H1 (cell line): Measurements from ENCODE around the gene COL1A1. TPM values are rescaled to one million over a fixed set of nuclear protein-coding genes. Genes with fewer than 3 reads are reported as not detected.

ENCODE experiments used
- CTCF ChIA-PET: fragments of 300-600 bp; sonication (Branson Sonifier 250); formaldehyde crosslinking; loops from one replicate; lab custom pipeline; 2021; ENCODE audit not compliant: partially characterized antibody; lab: Charles Lee
- POLR2A ChIA-PET: fragments of 300-600 bp; sonication (Branson Sonifier 250); formaldehyde crosslinking; loops from one replicate; lab custom pipeline; 2021; ENCODE audit warnings: inconsistent platforms; ENCODE audit not compliant: partially characterized antibody; lab: Charles Lee
- DNase-seq, 2 experiments: peaks; one replicate each; pipeline versions ENCODE4 v3.0.0 to v3.0.0-alpha.2; 2010 to 2022; ENCODE audit warnings: low spot score in 2 of 2, low read depth in 1 of 2, mixed read lengths in 1 of 2
- FAIRE-seq: peaks from 2 replicates; lab custom pipeline; 2011; peaks lifted over from hg19 to GRCh38; lab: Jason Lieb, UNC
- H2AFZ ChIP-seq: 2 replicates; pipeline ENCODE4 v1.8.1; 2012; ENCODE audit warnings: low read length, inconsistent platforms
- H2AK5ac ChIP-seq: 2 replicates; pipeline ENCODE4 v1.6.1; 2013; ENCODE audit warnings: low read depth, low read length
- H2BK120ac ChIP-seq: replicated peaks from 2 replicates; pipeline ENCODE3; 2013; ENCODE audit warnings: low read depth, low read length, inconsistent platforms
- H2BK12ac ChIP-seq: 2 replicates; pipeline ENCODE4 v1.6.1; 2013; ENCODE audit warnings: low read depth, low read length
- H2BK15ac ChIP-seq: 2 replicates; pipeline ENCODE4 v1.6.1; 2013; ENCODE audit warnings: low read length
- H2BK20ac ChIP-seq: 2 replicates; pipeline ENCODE4 v1.6.1; 2013; ENCODE audit warnings: low read length
- H2BK5ac ChIP-seq: 2 replicates; pipeline ENCODE4 v1.6.1; 2013; ENCODE audit warnings: low read depth, low read length
- H3K14ac ChIP-seq: 2 replicates; pipeline ENCODE4 v1.6.1; 2013; ENCODE audit warnings: inconsistent platforms; ENCODE audit not compliant: insufficient read length
- H3K18ac ChIP-seq: 2 replicates; pipeline ENCODE4 v1.6.1; 2013; ENCODE audit warnings: low read length; ENCODE audit errors: extremely low read depth
- H3K23ac ChIP-seq: 2 replicates; pipeline ENCODE4 v1.6.1; 2013; ENCODE audit warnings: inconsistent platforms; ENCODE audit not compliant: insufficient read length
- H3K23me2 ChIP-seq: 2 replicates; pipeline ENCODE4 v1.6.1; 2013; ENCODE audit warnings: low read depth, low read length
- H3K27ac ChIP-seq: 2 replicates; pipeline ENCODE4 v1.6.1; 2011; ENCODE audit warnings: low read depth, low read length, inconsistent platforms
- H3K27me3 ChIP-seq, 4 experiments: replicated peaks in 1 of 4; 1 replicate in 1 of 4; 2 replicates in 3 of 4; pipeline versions ENCODE4 v1.6.1 to v1.8.1; 2011 to 2013; ENCODE audit warnings: low read length in 3 of 4, mild to moderate bottlenecking in 3 of 4, inconsistent platforms in 2 of 4, mixed read lengths in 2 of 4, moderate library complexity in 1 of 4; ENCODE audit not compliant: control insufficient read depth in 3 of 4, insufficient read depth in 3 of 4; ENCODE audit errors: extremely low read depth in 1 of 4
- H3K36me3 ChIP-seq, 4 experiments: 2 replicates each; pipeline versions ENCODE4 v1.6.1 to v1.8.1; 2011 to 2013; ENCODE audit warnings: mild to moderate bottlenecking in 4 of 4, low read length in 3 of 4, moderate library complexity in 2 of 4, control low read depth in 1 of 4, inconsistent platforms in 1 of 4; ENCODE audit not compliant: insufficient read depth in 4 of 4, control insufficient read depth in 2 of 4
- H3K4ac ChIP-seq: replicated peaks from 2 replicates; pipeline ENCODE3; 2013; ENCODE audit warnings: low read length, low read depth, mixed read lengths, inconsistent platforms; ENCODE audit not compliant: insufficient read length
- H3K4me1 ChIP-seq, 4 experiments: replicated peaks in 1 of 4; 1 replicate in 1 of 4; 2 replicates in 3 of 4; pipeline versions ENCODE4 v1.6.1 to v1.8.1; 2011 to 2013; ENCODE audit warnings: low read length in 3 of 4, inconsistent platforms in 2 of 4, mixed read lengths in 1 of 4; ENCODE audit not compliant: insufficient read depth in 4 of 4, control insufficient read depth in 3 of 4
- H3K4me2 ChIP-seq, 2 experiments: 2 replicates each; pipeline versions ENCODE4 v1.6.1 to v1.8.1; 2011 to 2013; ENCODE audit warnings: low read depth in 2 of 2, low read length in 2 of 2, control low read depth in 1 of 2, inconsistent platforms in 1 of 2, mild to moderate bottlenecking in 1 of 2; ENCODE audit not compliant: insufficient read depth in 1 of 2
- H3K4me3 ChIP-seq, 4 experiments: fragments of 200-600, 300-600 bp in 1 of 4; sonication (generic), shearing (Covaris generic), sonication (Bioruptor Twin) in 1 of 4; 2 replicates each; pipeline versions ENCODE4 v1.5.1 to v1.8.1; 2011 to 2016; ENCODE audit warnings: low read length in 4 of 4, low read depth in 3 of 4, control low read depth in 2 of 4, inconsistent platforms in 2 of 4, mild to moderate bottlenecking in 2 of 4, mixed read lengths in 1 of 4, moderate library complexity in 1 of 4; ENCODE audit not compliant: insufficient read depth in 2 of 4; ENCODE audit errors: extremely low read depth in 1 of 4
- H3K56ac ChIP-seq: replicated peaks from 2 replicates; pipeline ENCODE3; 2013; ENCODE audit warnings: low read depth, mild to moderate bottlenecking, mixed read lengths, low read length, inconsistent platforms; ENCODE audit not compliant: insufficient read length
- H3K79me1 ChIP-seq: 2 replicates; pipeline ENCODE4 v1.6.1; 2013; ENCODE audit warnings: low read depth, low read length, control low read depth
- H3K79me2 ChIP-seq, 2 experiments: 2 replicates each; pipeline versions ENCODE4 v1.6.1 to v1.8.1; 2012 to 2013; ENCODE audit warnings: low read length in 2 of 2, mild to moderate bottlenecking in 2 of 2, inconsistent platforms in 1 of 2; ENCODE audit not compliant: insufficient read depth in 2 of 2, control insufficient read depth in 1 of 2
- H3K9ac ChIP-seq, 4 experiments: replicated peaks in 1 of 4; 1 replicate in 1 of 4; 2 replicates in 3 of 4; pipeline versions ENCODE4 v1.6.1 to v1.8.1; 2011 to 2013; ENCODE audit warnings: low read depth in 3 of 4, low read length in 3 of 4, control low read depth in 2 of 4, mild to moderate bottlenecking in 2 of 4, moderate library complexity in 2 of 4, inconsistent platforms in 1 of 4; ENCODE audit errors: extremely low read depth in 1 of 4
- H3K9me3 ChIP-seq, 2 experiments: 2 replicates each; pipeline versions ENCODE4 v1.6.1 to v1.8.1; 2012 to 2013; ENCODE audit warnings: mild to moderate bottlenecking in 2 of 2, moderate library complexity in 2 of 2, control low read depth in 1 of 2, inconsistent platforms in 1 of 2, low read depth in 1 of 2, low read length in 1 of 2, mixed read lengths in 1 of 2; ENCODE audit not compliant: insufficient read depth in 2 of 2
- H4K20me1 ChIP-seq, 2 experiments: replicated peaks in 1 of 2; 2 replicates each; pipeline versions ENCODE3 to v1.8.1; 2011 to 2013; ENCODE audit warnings: inconsistent platforms in 2 of 2, low read length in 2 of 2, mild to moderate bottlenecking in 1 of 2; ENCODE audit not compliant: insufficient read depth in 2 of 2, control insufficient read depth in 1 of 2
- H4K5ac ChIP-seq: 2 replicates; pipeline ENCODE4 v1.6.1; 2013; ENCODE audit warnings: low read length, low read depth, mixed read lengths, inconsistent platforms; ENCODE audit not compliant: insufficient read length
- H4K8ac ChIP-seq: 2 replicates; pipeline ENCODE4 v1.8.0; 2013; ENCODE audit warnings: mild to moderate bottlenecking, moderate library complexity, low read length, inconsistent platforms; ENCODE audit not compliant: insufficient read depth; ENCODE audit errors: extremely low read depth
- H4K91ac ChIP-seq: replicated peaks from 2 replicates; pipeline ENCODE3; 2013; ENCODE audit warnings: low read length, mixed read lengths, inconsistent platforms; ENCODE audit not compliant: insufficient read length
- CHD2 ChIP-seq: IDR thresholded peaks from 2 replicates; pipeline ENCODE4 v1.6.1; 2012; ENCODE audit warnings: low read length, improper control_type of control experiment
- FOSL1 ChIP-seq: IDR thresholded peaks from 2 replicates; pipeline ENCODE4 v1.6.1; 2011; ENCODE audit warnings: mild to moderate bottlenecking, low read depth, low read length, moderate library complexity; ENCODE audit not compliant: insufficient read depth
- GTF2F1 ChIP-seq: IDR thresholded peaks from 2 replicates; pipeline ENCODE4 v1.6.1; 2012; ENCODE audit warnings: low read depth, low read length, improper control_type of control experiment, borderline replicate concordance
- HDAC6 ChIP-seq: IDR thresholded peaks from one replicate; pipeline ENCODE4 v1.7.1; 2012; ENCODE audit warnings: low read depth, mild to moderate bottlenecking, inconsistent platforms, low read length, moderate library complexity
- PHF8 ChIP-seq: fragments of 200-600 bp; sonication (generic); conservative IDR thresholded peaks from 2 replicates; pipeline ENCODE4 v1.7.1; 2012; ENCODE audit warnings: low read depth, mild to moderate bottlenecking, inconsistent platforms, low read length, moderate library complexity
- SP1 ChIP-seq: IDR thresholded peaks from 2 replicates; pipeline ENCODE4 v1.6.1; 2011; ENCODE audit warnings: low read depth, low read length
- SP2 ChIP-seq: IDR thresholded peaks from 2 replicates; pipeline ENCODE4 v1.6.1; 2012; ENCODE audit warnings: mild to moderate bottlenecking, low read length, inconsistent platforms
- SUZ12 ChIP-seq: fragments of 200-600 bp; sonication (generic); IDR thresholded peaks from 2 replicates; pipeline ENCODE4 v1.6.1; 2012; ENCODE audit warnings: mild to moderate bottlenecking, inconsistent platforms, low read length, moderate library complexity, mixed read lengths
- ZNF274 ChIP-seq: IDR thresholded peaks from 2 replicates; pipeline ENCODE4 v1.7.0; 2012; ENCODE audit warnings: low read length, borderline replicate concordance; ENCODE audit errors: extremely low read depth
- WGBS, 2 experiments: shearing (Covaris generic) in 1 of 2; methylation state at CpG; one replicate each; pipeline versions ENCODE4 v1.1.6 to v1.1.7; 2013 to 2015; ENCODE audit warnings: low lambda C conversion rate in 2 of 2, mixed read lengths in 2 of 2, inconsistent platforms in 1 of 2, low coverage in 1 of 2, missing lambda C conversion rate in 1 of 2; ENCODE audit not compliant: insufficient replicate concordance in 2 of 2, insufficient coverage in 1 of 2, insufficient read length in 1 of 2; ENCODE audit errors: extremely low coverage in 1 of 2, missing lambda C conversion rate in 1 of 2; 5-methylcytosine and 5-hydroxymethylcytosine counted together
- polyA plus RNA-seq, 7 experiments: library from polyadenylated mRNA; depleted of rRNA in 3 of 7; stranded (reverse) in 5 of 7; unstranded in 2 of 7; fragments of >200 nt in 5 of 7; fragments of 200-250 nt in 2 of 7; gene quantifications; 1 replicate in 5 of 7; 2 replicates in 1 of 7; 4 replicates in 1 of 7; pipeline versions ENCODE4 v1.2.1 to v1.2.3, GENCODE V29; 2011 to 2013; ENCODE audit warnings: missing spikeins in 2 of 7, mixed read lengths in 2 of 7
- total RNA-seq: library from RNA; stranded (reverse); fragmentation: NEBNext Ultra II Directional; extraction: Animal tissue kit (Norgen Biotek cat#: 25700); gene quantifications from 2 replicates; pipeline ENCODE4 v1.2.1, GENCODE V29; 2021
- TF ChIP-seq, protein P1 (sequence below): IDR thresholded peaks from 2 replicates; pipeline ENCODE4 v1.6.1; 2012; ENCODE audit warnings: inconsistent platforms

Gene COL1A1
- total and polyA plus RNA-seq, 2 of the 8 experiments (the other 6 are each of a cell fraction or from before 2014, with no cell fraction given): 14.1 to 80.4 TPM

- Histone ChIP-seq H3K9me3 (no peaks in the 10 kb centered on the region), H3K4me2 (no peak overlapping the region), H2BK120ac (no peak overlapping the region), H2BK5ac (no peak overlapping the region), H3K27me3 (peaks cover 2 to 11% (median 8%) of the 10 kb centered on the region in 4 experiments; a peak in 6 of 7 replicates), H2BK12ac (no peak overlapping the region), H2BK15ac (peak overlapping the region; percentile 9; the same call in 1 of the 2 replicates), H4K5ac (no peak overlapping the region), H2AK5ac (no peak overlapping the region; the same call in 1 of the 2 replicates), H3K18ac (no peak overlapping the region), H4K20me1 (no peaks in the 10 kb centered on the region), H3K4me1 (peaks cover 0 to 9% (median 7%) of the 10 kb centered on the region in 4 experiments; a peak in 6 of 7 replicates), H3K23ac (no peak overlapping the region), H3K14ac (no peak overlapping the region), H4K91ac (no peak overlapping the region), H3K9ac (no peak overlapping the region), H3K36me3 (no peaks in the 10 kb centered on the region), H3K79me1 (no peaks in the 10 kb centered on the region), H3K27ac (no peak overlapping the region; the same call in 1 of the 2 replicates), H2BK20ac (no peak overlapping the region), H3K4me3 (no peak overlapping the region), H3K79me2 (no peaks in the 10 kb centered on the region), H2AFZ (no peak overlapping the region), H3K4ac (no peak overlapping the region), H3K56ac (no peak overlapping the region), H3K23me2 (peaks cover 21% of the 10 kb centered on the region), H4K8ac (no peak overlapping the region)
- DNase-seq (no peak), FAIRE-seq (no peak)
- WGBS, 2 experiments: 83% methylated on average over 1 of the region's 1 CpG; no CpG with 5 or more reads in 1 of the 2 experiments
- TF ChIP-seq GTF2F1: no peak
- TF ChIP-seq ZNF274: no peak
- no peak for TF ChIP-seq FOSL1
- no peak for TF ChIP-seq PHF8
- TF ChIP-seq SP2: no peak
- no peak for TF ChIP-seq CHD2
- no peak for TF ChIP-seq SUZ12
- TF ChIP-seq, protein P1, sequence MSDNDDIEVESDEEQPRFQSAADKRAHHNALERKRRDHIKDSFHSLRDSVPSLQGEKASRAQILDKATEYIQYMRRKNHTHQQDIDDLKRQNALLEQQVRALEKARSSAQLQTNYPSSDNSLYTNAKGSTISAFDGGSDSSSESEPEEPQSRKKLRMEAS: no peak
- no peak for TF ChIP-seq HDAC6
- no peak for TF ChIP-seq SP1
- CTCF ChIA-PET: interaction anchor here (0.9 to 21.5 kb wide), 6 partner anchors 12 to 143 kb away, joined by 3 to 299 read pairs (median 32); partner anchors contain the start of genes PDK2, SAMD14 and SGCA
- POLR2A ChIA-PET: interaction anchor here (0.9 kb wide), 1 partner anchor 128 kb away, joined by 3 read pairs; no protein-coding TSS in a partner anchor
These were observed 46.8 kb downstream of the COL1A1 start for GRCh38 chr17:50154604-50155003.
